Breast epithelium (tissue), 4 donors: ENCODE results near the gene STAC2. TPM values are rescaled to one million over a fixed set of nuclear protein-coding genes. Genes with fewer than 3 reads are reported as not detected.

Experiments used
- DNase-seq, 2 donors: peaks; one replicate each; pipeline ENCODE4 v3.0.0-alpha.2; 2019; ENCODE audit warnings: low spot score in 2 of 2
- H3K27ac ChIP-seq, 2 donors: fragments of 200-600 bp; sonication (generic) in 1 of 2; one replicate each; pipeline ENCODE4 v1.5.1; 2016 to 2019; ENCODE audit warnings: mild to moderate bottlenecking in 1 of 2
- H3K27me3 ChIP-seq, 2 donors: fragments of 200-600 bp; sonication (generic) in 1 of 2; one replicate each; pipeline versions ENCODE4 v1.5.1 to v1.6.0; 2017 to 2019; ENCODE audit warnings: control low read depth in 1 of 2, mild to moderate bottlenecking in 1 of 2
- H3K36me3 ChIP-seq: fragments of 200-600 bp; one replicate; pipeline ENCODE4 v1.5.1; 2019
- H3K4me1 ChIP-seq, 2 donors: fragments of 200-600 bp; sonication (generic); one replicate each; pipeline ENCODE4 v1.5.1; 2016 to 2019; ENCODE audit warnings: control low read depth in 1 of 2
- H3K4me3 ChIP-seq, 3 donors: fragments of 200-600 bp; sonication (generic); 1 replicate in 2 of 3; 2 replicates in 1 of 3; pipeline ENCODE4 v1.5.1; 2016 to 2019; ENCODE audit warnings: mild to moderate bottlenecking in 3 of 3, moderate library complexity in 2 of 3
- H3K9me3 ChIP-seq, 2 donors: fragments of 200-600 bp; sonication (generic) in 1 of 2; one replicate each; pipeline ENCODE4 v1.5.1; 2016 to 2019; ENCODE audit warnings: control low read depth in 1 of 2
- POLR2A ChIP-seq: fragments of 450-650 bp; IDR thresholded peaks from one replicate; pipeline ENCODE4 v1.6.1; 2016; ENCODE audit warnings: antibody characterized with exemption, mild to moderate bottlenecking, moderate library complexity
- POLR2AphosphoS5 ChIP-seq, 3 donors: sonication (generic); formaldehyde crosslinking; IDR thresholded peaks; one replicate each; pipeline ENCODE4 v1.6.1; 2017; ENCODE audit warnings: antibody characterized with exemption in 3 of 3
- intact Hi-C: fragments of 100-400 bp; cut with DNase I; formaldehyde crosslinking; loops from one replicate; pipeline ENCODE4 v1.15.1; 2023; ENCODE audit warnings: low total_unique reads
- total RNA-seq, 3 donors: library from RNA; depleted of rRNA; stranded (reverse); fragments of >200 nt; gene quantifications; one replicate each; pipeline ENCODE4 v1.1.0, GENCODE V29; 2016
- TF ChIP-seq, protein P1 (sequence below), 3 donors: fragments of 450-650 bp; IDR thresholded peaks; one replicate each; pipeline ENCODE4 v1.5.1; 2016 to 2017; ENCODE audit warnings: antibody characterized with exemption in 3 of 3, mild to moderate bottlenecking in 3 of 3, moderate library complexity in 3 of 3

Gene STAC2
- total RNA-seq, 3 donors from 2014 or later = 26.5 to 121 TPM; not detected in 1

DNA sequence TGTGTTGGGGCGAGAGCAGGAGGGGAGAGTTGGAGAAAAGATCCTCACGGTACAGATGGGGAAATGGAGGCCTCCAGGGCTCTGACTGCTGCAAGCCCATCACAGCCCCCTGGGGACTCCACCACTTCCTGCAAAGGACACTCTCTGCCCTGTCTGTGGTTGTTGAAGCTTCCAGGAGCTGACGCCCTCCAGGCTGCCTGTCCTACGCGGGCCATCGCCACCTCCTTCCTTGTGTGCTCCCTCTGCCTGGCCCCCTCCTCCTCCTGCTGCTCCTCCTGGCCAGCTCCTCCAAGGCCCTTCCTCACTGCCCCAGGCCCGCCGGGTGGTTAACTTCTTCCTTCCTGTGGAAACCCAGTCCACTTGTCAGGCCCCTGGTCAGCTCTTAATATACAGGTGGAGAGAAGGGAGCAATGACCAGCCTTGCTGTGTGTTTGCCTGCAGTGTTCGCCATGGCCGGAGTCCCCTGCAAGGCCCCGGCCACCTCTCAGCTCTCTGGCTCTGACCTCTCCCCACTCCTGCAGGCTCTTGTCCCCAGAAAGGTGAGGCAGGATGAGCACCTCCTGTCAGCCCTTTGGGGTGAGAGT is 18.4 kb upstream of the STAC2 start:
- H3K4me3 ChIP-seq = no peak overlapping the region
- peak overlapping the region in 1 of 2 donors; percentile 25 for H3K27ac ChIP-seq
- no peak for DNase-seq
- intact Hi-C loops = no loop called here
- no peak for TF ChIP-seq POLR2A
- TF ChIP-seq POLR2AphosphoS5 (IDR thresholded peaks at IDR 0.05) = no peak
- TF ChIP-seq, protein P1, sequence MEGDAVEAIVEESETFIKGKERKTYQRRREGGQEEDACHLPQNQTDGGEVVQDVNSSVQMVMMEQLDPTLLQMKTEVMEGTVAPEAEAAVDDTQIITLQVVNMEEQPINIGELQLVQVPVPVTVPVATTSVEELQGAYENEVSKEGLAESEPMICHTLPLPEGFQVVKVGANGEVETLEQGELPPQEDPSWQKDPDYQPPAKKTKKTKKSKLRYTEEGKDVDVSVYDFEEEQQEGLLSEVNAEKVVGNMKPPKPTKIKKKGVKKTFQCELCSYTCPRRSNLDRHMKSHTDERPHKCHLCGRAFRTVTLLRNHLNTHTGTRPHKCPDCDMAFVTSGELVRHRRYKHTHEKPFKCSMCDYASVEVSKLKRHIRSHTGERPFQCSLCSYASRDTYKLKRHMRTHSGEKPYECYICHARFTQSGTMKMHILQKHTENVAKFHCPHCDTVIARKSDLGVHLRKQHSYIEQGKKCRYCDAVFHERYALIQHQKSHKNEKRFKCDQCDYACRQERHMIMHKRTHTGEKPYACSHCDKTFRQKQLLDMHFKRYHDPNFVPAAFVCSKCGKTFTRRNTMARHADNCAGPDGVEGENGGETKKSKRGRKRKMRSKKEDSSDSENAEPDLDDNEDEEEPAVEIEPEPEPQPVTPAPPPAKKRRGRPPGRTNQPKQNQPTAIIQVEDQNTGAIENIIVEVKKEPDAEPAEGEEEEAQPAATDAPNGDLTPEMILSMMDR (IDR thresholded peaks at IDR 0.05) = no peak
- no peaks in the 10 kb centered on the region for H3K36me3 ChIP-seq
- H3K9me3 ChIP-seq = no peaks in the 10 kb centered on the region
- no peaks in the 10 kb centered on the region for H3K27me3 ChIP-seq
- no peaks in the 10 kb centered on the region for H3K4me1 ChIP-seq

DNA sequence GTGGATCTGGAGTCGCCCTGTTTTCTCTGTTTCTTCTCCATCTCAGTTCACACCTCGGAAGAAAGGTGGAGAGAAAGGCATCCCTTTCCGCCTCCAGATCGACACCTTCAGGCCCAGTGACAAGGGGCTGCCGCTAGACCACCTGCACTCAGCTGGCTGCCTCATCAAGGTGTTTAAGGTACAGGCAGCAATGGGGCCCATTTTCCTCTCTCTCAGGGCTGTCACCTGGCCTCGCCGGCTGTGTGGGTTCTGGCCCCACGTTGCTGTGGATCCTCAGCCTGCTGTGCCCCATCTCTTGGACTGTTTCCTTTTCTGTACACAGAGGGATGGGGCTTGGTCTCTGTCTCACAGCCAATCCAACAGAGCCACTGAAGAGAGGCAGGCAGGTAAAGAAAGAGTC is 17.4 kb upstream of the STAC2 start:
- Histone ChIP-seq H3K27ac (no peak overlapping the region), H3K36me3 (no peaks in the 10 kb centered on the region), H3K4me1 (peaks cover 0 to 2% of the 10 kb centered on the region in 2 donors), H3K27me3 (no peaks in the 10 kb centered on the region), H3K4me3 (no peak overlapping the region), H3K9me3 (no peaks in the 10 kb centered on the region)
- no peak for TF ChIP-seq POLR2AphosphoS5 (IDR thresholded peaks at IDR 0.05)
- TF ChIP-seq POLR2A = no peak
- TF ChIP-seq, protein P1 (IDR thresholded peaks at IDR 0.05) = no peak
- DNase-seq = no peak
- intact Hi-C loops = no loop called here

DNA sequence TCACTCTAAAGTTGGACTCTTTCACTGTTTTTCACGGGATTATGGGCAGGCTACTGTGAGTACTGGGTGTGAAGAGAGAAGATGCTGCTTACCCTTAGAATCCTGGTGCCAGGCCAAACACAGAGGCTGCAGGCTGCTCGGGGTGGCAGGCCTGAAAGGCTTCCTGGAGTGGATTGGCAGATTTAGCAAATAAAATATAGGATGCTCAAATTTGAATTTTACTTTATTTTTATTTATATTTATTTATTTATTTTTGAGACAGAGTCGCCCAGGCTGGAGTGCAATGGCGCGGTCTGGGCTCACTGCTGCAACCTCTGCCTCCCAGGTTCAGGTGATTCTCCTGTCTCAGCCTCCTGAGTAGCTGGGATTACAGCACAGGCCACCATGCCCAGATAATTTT is 14.9 kb upstream of the STAC2 start:
- Histone ChIP-seq H3K4me3 (no peak overlapping the region), H3K9me3 (no peaks in the 10 kb centered on the region), H3K27ac (no peak overlapping the region), H3K4me1 (peaks cover 0 to 15% of the 10 kb centered on the region in 2 donors), H3K36me3 (no peaks in the 10 kb centered on the region), H3K27me3 (no peaks in the 10 kb centered on the region)
- intact Hi-C loops = no loop called here
- no peak for TF ChIP-seq POLR2A
- TF ChIP-seq, protein P1 (IDR thresholded peaks at IDR 0.05) = no peak
- TF ChIP-seq POLR2AphosphoS5 (IDR thresholded peaks at IDR 0.05) = no peak
- no peak for DNase-seq

DNA sequence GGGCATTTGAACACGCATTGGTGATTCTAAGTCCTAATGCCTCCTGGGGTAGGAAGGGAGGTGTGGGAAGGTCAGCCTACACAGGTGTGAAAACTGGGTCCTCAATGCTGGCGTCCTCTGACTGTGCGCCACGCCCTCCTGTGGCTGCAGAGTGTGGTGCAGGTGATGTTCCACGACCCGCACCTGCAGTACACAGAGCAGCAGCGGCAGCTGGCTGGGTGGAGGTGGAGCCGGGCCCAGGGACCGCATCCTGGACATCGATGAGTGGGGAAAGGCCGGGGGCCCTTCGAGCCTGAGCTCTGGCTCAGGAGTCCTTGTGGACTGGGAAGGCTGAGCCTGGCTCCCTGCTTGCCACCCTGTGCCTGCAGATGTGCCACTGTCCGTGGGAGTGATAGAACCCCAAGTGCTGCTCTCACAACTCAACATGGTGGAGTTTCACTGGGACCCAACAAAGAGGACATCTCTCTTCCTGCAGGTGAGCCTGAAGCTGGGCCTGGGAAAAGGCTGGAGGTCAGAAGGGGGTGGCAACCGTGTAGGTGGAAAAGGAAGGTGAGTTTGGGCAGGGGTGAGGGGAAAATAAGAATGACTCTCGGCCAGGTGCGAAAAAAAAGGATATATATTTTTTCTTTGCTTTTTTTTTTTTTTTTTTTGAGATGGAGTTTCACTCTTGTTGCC is 14.0 kb upstream of the STAC2 start:
- H3K4me3 ChIP-seq = no peak overlapping the region
- TF ChIP-seq POLR2AphosphoS5 (IDR thresholded peaks at IDR 0.05) = no peak
- TF ChIP-seq, protein P1 (IDR thresholded peaks at IDR 0.05) = peak; percentile 30 to 70 (median 40)
- H3K27me3 ChIP-seq = no peaks in the 10 kb centered on the region
- peaks cover 0 to 16% of the 10 kb centered on the region in 2 donors for H3K4me1 ChIP-seq
- no peak overlapping the region for H3K27ac ChIP-seq
- H3K9me3 ChIP-seq = no peaks in the 10 kb centered on the region
- H3K36me3 ChIP-seq = no peaks in the 10 kb centered on the region
- DNase-seq = peak; percentile 64 to 66
- intact Hi-C loops = no loop called here

DNA sequence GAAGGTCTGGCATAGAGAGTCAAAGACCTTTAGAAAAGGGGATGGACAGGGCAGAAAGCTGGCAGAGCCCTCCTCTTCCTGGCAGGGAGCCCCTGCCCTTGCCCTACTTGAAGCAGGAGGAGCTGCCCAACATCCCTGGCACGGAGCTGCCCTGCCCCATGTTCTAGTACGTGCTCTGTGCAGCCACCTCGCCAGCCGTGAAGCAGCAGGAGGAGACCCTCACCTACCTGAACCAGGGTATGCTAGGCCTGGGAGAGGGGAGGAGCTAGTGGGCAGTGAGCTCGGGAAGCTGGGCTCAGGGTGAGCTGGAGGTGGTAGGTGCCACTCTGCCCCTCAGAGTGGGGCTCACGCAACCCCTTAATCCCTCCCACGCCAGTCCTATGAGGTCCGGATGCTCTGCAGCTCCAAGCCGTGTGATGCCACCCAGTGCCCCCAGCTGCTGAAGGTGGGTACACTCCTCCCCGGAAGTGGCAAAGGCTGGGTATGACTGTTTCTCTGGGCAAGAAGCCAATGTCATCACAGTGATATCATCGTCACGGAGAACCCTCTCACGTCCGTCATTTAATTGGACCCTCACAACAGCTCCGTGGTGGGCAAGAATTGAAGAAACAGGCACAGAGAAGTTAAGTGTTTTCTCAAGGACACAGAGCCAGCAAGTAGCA is 12.7 kb upstream of the STAC2 start:
- intact Hi-C loops = no loop called here
- TF ChIP-seq, protein P1 (IDR thresholded peaks at IDR 0.05) = no peak
- TF ChIP-seq POLR2AphosphoS5 (IDR thresholded peaks at IDR 0.05) = peak in 1 of 3 donors; percentile 40
- H3K27me3 ChIP-seq = no peaks in the 10 kb centered on the region
- H3K4me3 ChIP-seq = peak overlapping the region in 2 of 3 donors; percentile 14 to 46
- H3K27ac ChIP-seq = peak overlapping the region; percentile 67 to 82
- no peaks in the 10 kb centered on the region for H3K9me3 ChIP-seq
- H3K4me1 ChIP-seq = peaks cover 0 to 16% of the 10 kb centered on the region in 2 donors
- no peaks in the 10 kb centered on the region for H3K36me3 ChIP-seq
- peak in 1 of 2 donors; percentile 68 for DNase-seq
